DND-41 (cell line): ENCODE data around the gene NTM.
"Not testable (repeated sequence)": the region's sequence is repeated elsewhere in the genome, so short reads cannot be mapped to it uniquely, and the experiment has no call there.

Experiments
- ATAC-seq: fragments of 200-7000 bp; cut with Tn5 transposase; 3 replicates; pipeline ENCODE4 v1.9.1; 2021; ENCODE audit warnings: low read depth; ENCODE audit not compliant: insufficient read depth
- DNase-seq: peaks from one replicate; pipeline ENCODE4 v3.0.0-alpha.2; 2020
- H2AFZ ChIP-seq: 2 replicates; pipeline ENCODE4 v1.6.0; 2012; ENCODE audit warnings: low read depth, low read length
- H3K27ac ChIP-seq: 2 replicates; pipeline ENCODE4 v1.5.1; 2012; ENCODE audit warnings: low read length, inconsistent platforms
- H3K27me3 ChIP-seq: fragments of 200-600 bp; sonication (generic); 2 replicates; pipeline ENCODE4 v1.6.0; 2012; ENCODE audit warnings: low read length, mild to moderate bottlenecking, inconsistent platforms; ENCODE audit not compliant: insufficient read depth, poor library complexity
- H3K36me3 ChIP-seq: 2 replicates; pipeline ENCODE4 v1.5.1; 2012; ENCODE audit warnings: low read length, inconsistent platforms; ENCODE audit not compliant: insufficient read depth
- H3K4me1 ChIP-seq: 2 replicates; pipeline ENCODE4 v1.5.1; 2012; ENCODE audit warnings: mild to moderate bottlenecking, low read length; ENCODE audit not compliant: insufficient read depth
- H3K4me2 ChIP-seq: 2 replicates; pipeline ENCODE4 v1.6.0; 2012; ENCODE audit warnings: mild to moderate bottlenecking, moderate library complexity, low read length, inconsistent platforms; ENCODE audit not compliant: insufficient read depth
- H3K4me3 ChIP-seq, 2 experiments: fragments of 200-600 bp in 1 of 2; shearing (Covaris generic) in 1 of 2; 2 replicates each; pipeline ENCODE4 v1.5.1; 2012 to 2016; ENCODE audit warnings: inconsistent platforms in 2 of 2, low read length in 2 of 2, mild to moderate bottlenecking in 2 of 2, low read depth in 1 of 2, moderate library complexity in 1 of 2
- H3K79me2 ChIP-seq: 2 replicates; pipeline ENCODE4 v1.6.0; 2012; ENCODE audit warnings: low read length, inconsistent platforms; ENCODE audit not compliant: insufficient read depth
- H3K9ac ChIP-seq: 2 replicates; pipeline ENCODE4 v1.6.0; 2012; ENCODE audit warnings: low read depth, mild to moderate bottlenecking, inconsistent platforms, low read length, moderate library complexity
- H3K9me3 ChIP-seq: 2 replicates; pipeline ENCODE4 v1.5.1; 2012; ENCODE audit warnings: low read length, moderate library complexity, mild to moderate bottlenecking, inconsistent platforms; ENCODE audit not compliant: insufficient read depth, severe bottlenecking
- H4K20me1 ChIP-seq: 2 replicates; pipeline ENCODE4 v1.6.0; 2012; ENCODE audit warnings: low read length; ENCODE audit not compliant: insufficient read depth
- CTCF ChIP-seq: IDR thresholded peaks from 2 replicates; pipeline ENCODE4 v1.5.1; 2012; ENCODE audit warnings: borderline replicate concordance, low read length, moderate library complexity, mild to moderate bottlenecking; ENCODE audit not compliant: poor library complexity, severe bottlenecking; ENCODE audit errors: extremely low read depth
- EZH2 ChIP-seq: IDR thresholded peaks from 3 replicates; pipeline ENCODE4 v1.6.1; 2012; ENCODE audit warnings: borderline replicate concordance, low read depth, mild to moderate bottlenecking, moderate library complexity, low read length, inconsistent platforms; ENCODE audit not compliant: severe bottlenecking

NTM gene

GRCh38 chr11:131423688-131424087 is 53.3 kb downstream of the NTM start:
- Histone ChIP-seq H3K9me3 (no peaks in the 10 kb centered on the region), H4K20me1 (no peaks in the 10 kb centered on the region), H3K79me2 (no peaks in the 10 kb centered on the region), H3K4me2 (no peak overlapping the region), H3K9ac (no peak overlapping the region), H3K4me3 (no peak overlapping the region), H2AFZ (no peak overlapping the region), H3K27ac (no peak overlapping the region), H3K27me3 (peaks cover 31% of the 10 kb centered on the region), H3K36me3 (no peaks in the 10 kb centered on the region), H3K4me1 (no peaks in the 10 kb centered on the region)
- TF ChIP-seq CTCF (no peak), EZH2 (no peak)
- ATAC-seq (no peak), DNase-seq (no peak)

- H3K4me3 ChIP-seq, H3K36me3 ChIP-seq, H3K9ac ChIP-seq, ATAC-seq, H3K4me2 ChIP-seq, H3K4me1 ChIP-seq, H4K20me1 ChIP-seq, H3K79me2 ChIP-seq, DNase-seq, H3K9me3 ChIP-seq, H3K27ac ChIP-seq, H2AFZ ChIP-seq: not testable (repeated sequence)
- H3K27me3 ChIP-seq = peaks cover 31% of the 10 kb centered on the region
These were observed 54.0 kb downstream of the NTM start for GRCh38 chr11:131424257-131424876.

- H3K4me2 ChIP-seq = no peak overlapping the region
- no peak overlapping the region for H3K9ac ChIP-seq
- ATAC-seq = no peak
These were observed 54.9 kb downstream of the NTM start for GRCh38 chr11:131425285-131425684.

GRCh38 chr11:131428853-131429252 is 58.4 kb downstream of the NTM start:
- Histone ChIP-seq H2AFZ (no peak overlapping the region), H3K4me3 (no peak overlapping the region), H3K9me3 (no peaks in the 10 kb centered on the region), H4K20me1 (no peaks in the 10 kb centered on the region), H3K4me1 (no peaks in the 10 kb centered on the region), H3K79me2 (no peaks in the 10 kb centered on the region), H3K27me3 (peaks cover 3% of the 10 kb centered on the region), H3K27ac (no peak overlapping the region), H3K36me3 (no peaks in the 10 kb centered on the region), H3K4me2 (no peak overlapping the region), H3K9ac (no peak overlapping the region)
- DNase-seq = no peak
- no peak for ATAC-seq
- TF ChIP-seq CTCF (no peak), EZH2 (no peak)

More at GRCh38 chr11:131425285-131425684, 54.9 kb downstream of the NTM start:
- Histone ChIP-seq H4K20me1 (no peaks in the 10 kb centered on the region), H2AFZ (no peak overlapping the region), H3K27me3 (peaks cover 25% of the 10 kb centered on the region), H3K27ac (no peak overlapping the region), H3K4me1 (no peaks in the 10 kb centered on the region), H3K4me3 (no peak overlapping the region), H3K36me3 (no peaks in the 10 kb centered on the region), H3K79me2 (no peaks in the 10 kb centered on the region), H3K9me3 (no peaks in the 10 kb centered on the region)
- no peak for TF ChIP-seq CTCF
- TF ChIP-seq EZH2 = no peak
- DNase-seq = no peak
